Measurements from ENCODE around the gene SNTB2. TPM values are rescaled to one million over a fixed set of nuclear protein-coding genes. Genes with fewer than 3 reads are reported as not detected.
"Not testable (repeated sequence)": the region's sequence is repeated elsewhere in the genome, so short reads cannot be mapped to it uniquely, and the experiment has no call there.

The SNTB2 gene
- total RNA-seq: 10 to 100 TPM; 32.5 to 60.4 (median 51.8) TPM

DNA sequence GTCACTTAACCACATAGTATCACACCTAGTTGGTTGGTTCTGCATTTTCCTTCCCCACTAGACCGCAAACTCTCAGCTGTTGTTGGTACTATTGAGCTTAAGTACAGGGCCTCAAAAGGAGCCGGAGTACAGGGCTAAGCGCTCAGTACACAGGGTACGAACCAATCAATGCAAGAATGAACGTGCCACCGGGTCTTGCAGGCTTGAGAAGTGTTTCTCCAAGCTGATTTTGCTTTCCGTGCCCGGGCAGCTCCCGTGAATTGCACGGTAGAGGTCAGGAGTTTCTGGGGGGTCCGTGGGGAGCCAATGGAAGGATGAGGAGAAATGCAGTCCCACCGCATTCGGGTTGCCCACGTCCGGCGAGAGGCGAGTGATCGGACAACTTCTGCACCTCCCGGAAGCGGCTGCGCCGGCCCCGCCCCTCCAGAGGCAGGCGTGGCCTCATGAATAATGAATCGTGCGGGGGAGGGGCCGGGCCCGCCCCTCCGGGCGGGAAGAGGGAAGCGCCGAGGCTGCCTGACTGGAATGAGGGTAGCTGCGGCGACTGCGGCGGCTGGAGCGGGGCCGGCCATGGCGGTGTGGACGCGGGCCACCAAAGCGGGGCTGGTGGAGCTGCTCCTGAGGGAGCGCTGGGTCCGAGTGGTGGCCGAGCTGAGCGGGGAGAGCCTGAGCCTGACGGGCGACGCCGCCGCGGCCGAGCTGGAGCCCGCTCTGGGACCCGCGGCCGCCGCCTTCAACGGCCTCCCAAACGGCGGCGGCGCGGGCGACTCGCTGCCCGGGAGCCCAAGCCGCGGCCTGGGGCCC, at the start of gene SNTB2:
Gene SNTB2, plus strand, starts transcription at position 523 of the 804 bp plus-strand sequence. Its CDS starts 3 bp downstream, at position 526.
- TF ChIP-seq POLR2A (IDR thresholded peaks at IDR 0.05): peak in 1 of 2 donors; percentile 22
- TF ChIP-seq, protein P1, sequence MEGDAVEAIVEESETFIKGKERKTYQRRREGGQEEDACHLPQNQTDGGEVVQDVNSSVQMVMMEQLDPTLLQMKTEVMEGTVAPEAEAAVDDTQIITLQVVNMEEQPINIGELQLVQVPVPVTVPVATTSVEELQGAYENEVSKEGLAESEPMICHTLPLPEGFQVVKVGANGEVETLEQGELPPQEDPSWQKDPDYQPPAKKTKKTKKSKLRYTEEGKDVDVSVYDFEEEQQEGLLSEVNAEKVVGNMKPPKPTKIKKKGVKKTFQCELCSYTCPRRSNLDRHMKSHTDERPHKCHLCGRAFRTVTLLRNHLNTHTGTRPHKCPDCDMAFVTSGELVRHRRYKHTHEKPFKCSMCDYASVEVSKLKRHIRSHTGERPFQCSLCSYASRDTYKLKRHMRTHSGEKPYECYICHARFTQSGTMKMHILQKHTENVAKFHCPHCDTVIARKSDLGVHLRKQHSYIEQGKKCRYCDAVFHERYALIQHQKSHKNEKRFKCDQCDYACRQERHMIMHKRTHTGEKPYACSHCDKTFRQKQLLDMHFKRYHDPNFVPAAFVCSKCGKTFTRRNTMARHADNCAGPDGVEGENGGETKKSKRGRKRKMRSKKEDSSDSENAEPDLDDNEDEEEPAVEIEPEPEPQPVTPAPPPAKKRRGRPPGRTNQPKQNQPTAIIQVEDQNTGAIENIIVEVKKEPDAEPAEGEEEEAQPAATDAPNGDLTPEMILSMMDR (IDR thresholded peaks at IDR 0.05): no peak
- peak within 1 kb of the TSS; percentile 54 for H3K4me3 ChIP-seq (ENCODE audit: low read depth, poor library complexity, severe bottlenecking)
- intact Hi-C loops (cut with DNase I; ENCODE audit: low total_unique reads): no loop called here
- peak; percentile 92 to 98 for DNase-seq (ENCODE audit: low spot score in 2 of 2)
- 1% methylated on average over 16 to 42 of the region's 69 CpGs for WGBS, 2 donors

DNA sequence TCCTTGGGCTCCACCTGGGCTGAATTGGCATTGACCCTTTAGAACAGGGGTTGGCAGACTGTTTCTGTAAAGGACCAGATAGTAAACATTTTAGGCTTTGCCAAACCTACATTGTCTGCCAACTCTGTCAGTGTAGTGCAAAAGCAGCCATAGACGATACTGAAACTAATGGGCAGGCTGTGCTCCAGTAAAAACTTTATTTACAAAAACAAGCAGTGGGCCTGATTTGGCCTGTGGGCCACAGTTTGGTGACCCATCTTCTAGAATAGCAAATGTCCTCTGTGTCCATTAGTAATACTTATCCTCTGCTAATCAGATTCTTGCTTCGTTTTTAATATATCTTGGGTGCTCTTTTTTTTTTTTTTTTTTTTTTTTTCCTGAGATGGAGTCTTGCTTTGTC, 48.4 kb upstream of the SNTB2 start:
- TF ChIP-seq, protein P1 (IDR thresholded peaks at IDR 0.05): no peak
- TF ChIP-seq POLR2A (IDR thresholded peaks at IDR 0.05): no peak
- intact Hi-C loops (cut with DNase I; ENCODE audit: low total_unique reads): no loop called here
- no peak for DNase-seq (ENCODE audit: low spot score in 2 of 2)
- H3K4me3 ChIP-seq (ENCODE audit: low read depth, poor library complexity, severe bottlenecking): no peak overlapping the region
- WGBS, 2 donors: 78 to 85% methylated on average over 2 of the region's 2 CpGs

DNA sequence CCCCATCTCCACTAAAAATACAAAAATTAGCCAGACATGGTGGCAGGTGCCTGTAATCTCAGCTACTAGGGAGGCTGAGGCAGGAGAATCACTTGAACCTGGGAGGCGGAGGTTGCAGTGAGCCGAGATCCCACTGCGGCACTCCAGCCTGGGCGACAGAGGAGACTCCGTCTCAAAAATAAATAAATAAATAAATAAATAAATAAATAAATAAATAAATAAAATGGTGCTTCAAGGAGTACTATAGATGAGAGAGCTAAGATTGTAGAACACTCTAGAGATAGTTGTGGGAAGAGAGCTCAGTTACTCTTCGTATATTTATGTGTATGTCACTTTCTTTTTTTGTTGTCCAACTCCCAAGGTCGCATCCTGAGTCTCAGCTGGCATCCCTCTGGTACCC, 47.5 kb upstream of the SNTB2 start:
- H3K4me3 ChIP-seq (ENCODE audit: low read depth, poor library complexity, severe bottlenecking); DNase-seq (ENCODE audit: low spot score in 2 of 2); intact Hi-C loops (cut with DNase I; ENCODE audit: low total_unique reads): not testable (repeated sequence)
- WGBS, 2 donors: 92 to 95% methylated on average over 7 of the region's 7 CpGs

DNA sequence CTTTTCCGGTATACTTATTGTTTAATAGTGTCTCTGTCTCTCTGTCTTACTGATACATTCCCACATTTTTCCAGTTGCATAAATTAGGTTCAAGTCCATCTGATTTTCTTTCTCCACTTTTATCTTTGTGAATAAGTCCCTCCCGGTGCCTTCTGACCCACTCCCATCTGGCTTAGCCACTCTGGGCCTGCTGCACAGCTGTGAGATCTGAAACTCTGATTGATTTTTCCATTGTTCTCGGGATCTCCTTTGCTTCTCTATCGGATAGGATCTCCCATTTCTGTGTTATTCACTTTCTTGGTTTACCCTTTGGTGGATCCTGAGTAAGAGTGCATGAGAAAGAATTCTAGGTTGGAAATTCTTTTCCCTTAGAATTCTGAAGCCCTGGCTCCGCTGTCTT, 46.0 kb upstream of the SNTB2 start:
- no peak for DNase-seq (ENCODE audit: low spot score in 2 of 2)
- no peak for TF ChIP-seq POLR2A (IDR thresholded peaks at IDR 0.05)
- TF ChIP-seq, protein P1 (IDR thresholded peaks at IDR 0.05): no peak
- WGBS, 2 donors: 84 to 87% methylated on average over 5 of the region's 5 CpGs
- no peak overlapping the region for H3K4me3 ChIP-seq (ENCODE audit: low read depth, poor library complexity, severe bottlenecking)
- intact Hi-C loops (cut with DNase I; ENCODE audit: low total_unique reads): no loop called here

DNA sequence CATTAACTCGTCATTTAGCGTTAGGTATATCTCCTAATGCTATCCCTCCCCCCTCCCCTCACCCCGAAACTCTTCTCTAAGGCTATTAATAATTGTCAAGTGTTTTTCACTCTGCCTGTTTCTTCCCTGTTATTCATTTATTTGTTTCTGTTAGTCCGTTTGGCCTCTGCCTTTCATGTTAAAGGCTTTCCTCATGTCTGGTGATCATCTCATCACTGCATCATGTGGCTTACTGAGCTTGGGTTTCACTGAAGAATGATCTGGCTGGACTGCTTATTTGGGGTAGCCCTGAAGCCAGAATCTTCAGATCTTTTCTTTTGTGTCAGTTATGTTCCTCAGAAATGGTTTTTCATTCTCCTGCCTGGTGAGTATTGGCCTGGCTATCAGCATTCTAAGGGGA, 45.0 kb upstream of the SNTB2 start:
- TF ChIP-seq POLR2A (IDR thresholded peaks at IDR 0.05): no peak
- TF ChIP-seq, protein P1 (IDR thresholded peaks at IDR 0.05): no peak
- 91 to 95% methylated on average over 4 of the region's 4 CpGs for WGBS, 2 donors
- no peak for DNase-seq (ENCODE audit: low spot score in 2 of 2)
- no peak overlapping the region for H3K4me3 ChIP-seq (ENCODE audit: low read depth, poor library complexity, severe bottlenecking)
- intact Hi-C loops (cut with DNase I; ENCODE audit: low total_unique reads): no loop called here

GRCh38 chr16:69143116-69143515, 43.8 kb upstream of the SNTB2 start:
- TF ChIP-seq, protein P1 (IDR thresholded peaks at IDR 0.05): no peak
- TF ChIP-seq POLR2A (IDR thresholded peaks at IDR 0.05): no peak
- WGBS, 2 donors: 86 to 89% methylated on average over 11 of the region's 11 CpGs
- intact Hi-C loops (cut with DNase I; ENCODE audit: low total_unique reads): no loop called here
- no peak for DNase-seq (ENCODE audit: low spot score in 2 of 2)
- no peak overlapping the region for H3K4me3 ChIP-seq (ENCODE audit: low read depth, poor library complexity, severe bottlenecking)
